Activated CD4-positive, alpha-beta memory T cell treated with anti-CD3 and anti-CD28 coated beads for 36 hours (primary cell): ENCODE measurements around the gene DHRS11. TPM values are rescaled to one million over a fixed set of nuclear protein-coding genes. Genes with fewer than 3 reads are reported as not detected.
A peak's percentile ranks its signal among the peaks of the same experiment; 100 is the strongest.

ENCODE experiments used
- CTCF ChIA-PET: fragments of 350-600 bp; sonication (Branson Sonifier 250); formaldehyde crosslinking; loops from one replicate; lab custom pipeline; 2021; ENCODE audit warnings: antibody characterized with exemption, inconsistent platforms; lab: Charles Lee
- POLR2A ChIA-PET: fragments of 350-600 bp; sonication (Branson Sonifier 250); formaldehyde crosslinking; loops from one replicate; lab custom pipeline; 2021; ENCODE audit warnings: antibody characterized with exemption; lab: Charles Lee
- DNase-seq: peaks from one replicate; pipeline ENCODE4 v3.0.0-alpha.2; 2020
- H3K27ac Mint-ChIP-seq: one replicate; pipeline ENCODE4 v1.8.0; 2021; ENCODE audit warnings: mixed read lengths
- H3K27me3 Mint-ChIP-seq: one replicate; pipeline ENCODE4 v1.8.0; 2021; ENCODE audit warnings: mixed read lengths
- H3K36me3 Mint-ChIP-seq: one replicate; pipeline ENCODE4 v1.8.0; 2021; ENCODE audit warnings: mixed read lengths
- H3K4me1 Mint-ChIP-seq: one replicate; pipeline ENCODE4 v1.8.0; 2021; ENCODE audit warnings: low read depth, mixed read lengths
- H3K4me3 Mint-ChIP-seq: one replicate; pipeline ENCODE4 v1.8.0; 2021; ENCODE audit warnings: mild to moderate bottlenecking, mixed read lengths
- H3K9me3 Mint-ChIP-seq: one replicate; pipeline ENCODE4 v1.8.0; 2021; ENCODE audit warnings: mixed read lengths
- intact Hi-C: fragments of 100-400 bp; cut with micrococcal nuclease; formaldehyde crosslinking; loops from one replicate; pipeline ENCODE4 v1.15.1; 2023
- total RNA-seq, 2 experiments: library from RNA; stranded (reverse); gene quantifications; one replicate each; pipeline ENCODE4 v1.2.3, GENCODE V29; 2021

Gene DHRS11
- total RNA-seq: 10 to 100 TPM; 10.2 to 10.5 TPM

GRCh38 chr17:36591434-36592315 lies at the start of gene DHRS11:
DHRS11 (plus strand) TSS chr17:36591879; CDS start chr17:36592010, 131 bp downstream.
- POLR2A ChIA-PET: interaction anchor here (1.7 to 2.7 kb wide), 2 partner anchors 10 to 57 kb away, joined by 8 to 26 read pairs; partner anchors contain the start of genes MRM1, MYO19 and PIGW
- Mint-ChIP-seq H3K27me3 (no peaks in the 10 kb centered on the region), H3K36me3 (peaks cover 20% of the 10 kb centered on the region), H3K27ac (peak within 1 kb of the TSS; percentile 49), H3K4me1 (peaks cover 28% of the 10 kb centered on the region), H3K9me3 (no peaks in the 10 kb centered on the region), H3K4me3 (peak within 1 kb of the TSS; percentile 69)
- peak; percentile 87 for DNase-seq
- CTCF ChIA-PET: interaction anchor here (0.6 to 3.4 kb wide), 3 partner anchors 11 to 782 kb away, joined by 3 to 35 read pairs (median 3); partner anchors contain the start of gene MRM1
- intact Hi-C loops: loop anchor here (2.0 to 5.0 kb wide), 3 partner anchors 47 to 104 kb away; partner anchors contain the start of genes GGNBP2, MYO19, PIGW and ZNHIT3

- H3K27me3 Mint-ChIP-seq: no peaks in the 10 kb centered on the region
- H3K27ac Mint-ChIP-seq: no peak overlapping the region
- H3K9me3 Mint-ChIP-seq: no peaks in the 10 kb centered on the region
- POLR2A ChIA-PET: no interaction called here
- H3K4me3 Mint-ChIP-seq: no peak overlapping the region
- DNase-seq: no peak
- H3K36me3 Mint-ChIP-seq: peaks cover 28% of the 10 kb centered on the region
- CTCF ChIA-PET: interaction anchor here (1.5 to 1.7 kb wide), 2 partner anchors 8 to 60 kb away, joined by 4 to 16 read pairs; partner anchors contain the start of genes MYO19 and PIGW
- H3K4me1 Mint-ChIP-seq: peaks cover 25% of the 10 kb centered on the region
- intact Hi-C loops: loop anchor here (10.0 kb wide), 1 partner anchor 182 kb away; no protein-coding TSS in a partner anchor
Observed at GRCh38 chr17:36542755-36543154, 48.9 kb upstream of the DHRS11 start.

GRCh38 chr17:36544044-36544306 lies 47.7 kb upstream of the DHRS11 start:
- H3K9me3 Mint-ChIP-seq: no peaks in the 10 kb centered on the region
- DNase-seq: peak; percentile 42
- H3K27me3 Mint-ChIP-seq: no peaks in the 10 kb centered on the region
- peak overlapping the region; percentile 98 for H3K27ac Mint-ChIP-seq
- POLR2A ChIA-PET: interaction anchor here (0.7 to 3.6 kb wide), 3 partner anchors 9 to 58 kb away, joined by 3 to 59 read pairs (median 3); partner anchors contain the start of genes MYO19, PIGW and ZNHIT3
- intact Hi-C loops: loop anchor here (1.0 to 10.0 kb wide), 3 partner anchors 9 to 181 kb away; partner anchors contain the start of gene DHRS11
- CTCF ChIA-PET: interaction anchor here (1.2 to 1.7 kb wide), 2 partner anchors 10 to 58 kb away, joined by 5 to 16 read pairs; partner anchors contain the start of genes MRM1, MYO19 and PIGW
- H3K4me3 Mint-ChIP-seq: peak overlapping the region; percentile 97
- peaks cover 31% of the 10 kb centered on the region for H3K4me1 Mint-ChIP-seq
- H3K36me3 Mint-ChIP-seq: peaks cover 25% of the 10 kb centered on the region

- Mint-ChIP-seq H3K9me3 (no peaks in the 10 kb centered on the region), H3K4me1 (peaks cover 31% of the 10 kb centered on the region), H3K27ac (peak within 1 kb of the TSS; percentile 98), H3K27me3 (no peaks in the 10 kb centered on the region), H3K4me3 (peak within 1 kb of the TSS; percentile 97), H3K36me3 (peaks cover 25% of the 10 kb centered on the region)
- DNase-seq: peak; percentile 96
- ChIA-PET POLR2A (interaction anchor here (0.7 to 3.6 kb wide), 5 partner anchors 9 to 58 kb away, joined by 3 to 59 read pairs (median 3); partner anchors contain the start of genes MYO19, PIGW and ZNHIT3), CTCF (interaction anchor here (0.6 to 3.4 kb wide), 4 partner anchors 10 to 58 kb away, joined by 3 to 19 read pairs (median 10); partner anchors contain the start of genes MRM1, MYO19 and PIGW)
- intact Hi-C loops: loop anchor here (1.0 to 10.0 kb wide), 3 partner anchors 9 to 180 kb away; partner anchors contain the start of gene DHRS11
Observed at GRCh38 chr17:36544307-36545076, 47.2 kb upstream of the DHRS11 start, which contains the start of gene GGNBP2. GGNBP2 (plus strand) TSS chr17:36544919; CDS start chr17:36545725, 806 bp downstream.

DNA sequence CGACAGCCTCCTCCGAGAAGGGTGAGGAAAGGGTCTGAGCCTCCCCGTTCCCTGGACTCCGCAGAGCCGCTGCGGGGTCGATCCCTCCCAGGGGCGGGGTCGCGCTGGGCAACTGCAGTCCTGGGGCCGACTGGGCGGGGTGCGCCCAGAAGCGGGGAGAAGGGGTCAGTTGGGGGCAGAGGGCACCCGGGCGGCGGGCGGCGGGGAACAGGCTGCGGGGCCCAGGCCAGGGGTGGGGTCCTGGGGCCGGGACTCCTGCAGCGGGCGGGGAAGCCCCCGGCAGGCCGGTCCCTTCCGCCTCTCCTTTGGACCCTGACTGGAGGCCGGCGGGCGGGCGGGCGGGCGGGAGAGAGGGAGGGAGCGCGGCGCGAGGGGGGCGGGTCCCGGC lies 46.6 kb upstream of the DHRS11 start:
- ChIA-PET POLR2A (interaction anchor here (1.1 to 3.6 kb wide), 5 partner anchors 10 to 734 kb away, joined by 3 to 59 read pairs (median 4); partner anchors contain the start of genes MRM1, MYO19 and PIGW), CTCF (interaction anchor here (3.4 kb wide), 1 partner anchor 11 kb away, joined by 19 read pairs; the partner anchor contains the start of genes MYO19 and PIGW)
- DNase-seq: no peak
- no peaks in the 10 kb centered on the region for H3K27me3 Mint-ChIP-seq
- H3K36me3 Mint-ChIP-seq: peaks cover 25% of the 10 kb centered on the region
- intact Hi-C loops: loop anchor here (2.0 to 10.0 kb wide), 2 partner anchors 46 to 180 kb away; partner anchors contain the start of gene DHRS11
- peak overlapping the region; percentile 98 for H3K27ac Mint-ChIP-seq
- H3K9me3 Mint-ChIP-seq: no peaks in the 10 kb centered on the region
- H3K4me3 Mint-ChIP-seq: peak overlapping the region; percentile 97
- peaks cover 34% of the 10 kb centered on the region for H3K4me1 Mint-ChIP-seq

DNA sequence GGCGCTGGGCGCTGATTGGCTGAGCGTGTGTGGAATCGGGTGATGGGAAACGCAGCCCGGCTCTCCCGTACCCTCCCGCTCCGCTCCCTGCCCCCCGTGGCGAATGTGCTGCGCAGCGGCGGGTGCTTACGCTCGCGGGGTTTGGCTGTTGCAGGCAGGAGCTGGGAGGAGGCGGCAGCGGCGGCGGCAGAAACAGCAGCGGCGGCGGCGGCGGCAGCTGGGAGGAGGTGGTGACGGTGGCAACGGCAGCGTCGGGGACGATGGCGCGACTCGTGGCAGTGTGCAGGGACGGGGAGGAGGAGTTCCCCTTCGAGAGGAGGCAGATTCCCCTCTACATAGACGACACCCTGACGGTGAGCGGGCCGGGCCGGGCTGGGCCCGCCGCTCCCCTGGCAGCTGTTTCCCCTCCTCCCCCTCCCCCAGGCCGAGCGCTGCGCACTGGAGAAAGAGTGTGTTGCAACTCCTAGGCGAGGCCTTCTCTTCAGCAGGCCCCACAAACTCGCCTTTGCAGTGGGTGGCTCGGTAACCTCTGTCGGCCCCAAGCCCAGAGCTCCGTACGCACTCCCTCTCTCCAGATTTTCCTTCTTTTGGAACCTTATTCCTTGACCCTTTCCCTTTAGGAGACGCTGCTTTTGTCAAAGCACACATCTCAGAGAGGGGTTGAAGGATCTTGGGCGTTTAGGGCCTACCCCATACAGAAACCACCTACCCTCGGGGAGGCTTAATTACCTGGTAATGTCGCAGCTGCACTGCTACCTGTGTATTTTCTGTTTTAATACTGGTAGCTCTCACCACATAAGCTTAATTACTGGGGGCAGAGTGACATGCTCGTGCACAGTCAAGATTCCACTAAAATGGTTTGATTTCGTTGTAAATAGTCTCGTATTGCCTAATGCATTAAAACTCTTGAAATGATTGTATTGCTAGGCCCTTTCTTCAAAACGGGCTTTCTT lies 45.9 kb upstream of the DHRS11 start:
- Mint-ChIP-seq H3K4me1 (peaks cover 40% of the 10 kb centered on the region), H3K9me3 (no peaks in the 10 kb centered on the region), H3K27ac (peak overlapping the region; percentile 98), H3K4me3 (peak overlapping the region; percentile 90), H3K36me3 (peaks cover 30% of the 10 kb centered on the region), H3K27me3 (no peaks in the 10 kb centered on the region)
- POLR2A ChIA-PET: interaction anchor here (0.6 to 3.6 kb wide), 9 partner anchors 10 to 885 kb away, joined by 3 to 59 read pairs (median 3); partner anchors contain the start of genes MRM1, MYO19, PIGW and ZNHIT3
- intact Hi-C loops: loop anchor here (2.0 to 10.0 kb wide), 3 partner anchors 45 to 179 kb away; partner anchors contain the start of gene DHRS11
- peak; percentile 98 for DNase-seq
- CTCF ChIA-PET: interaction anchor here (0.6 to 3.4 kb wide), 3 partner anchors 11 to 473 kb away, joined by 3 to 19 read pairs (median 4); partner anchors contain the start of genes MYO19 and PIGW

DNA sequence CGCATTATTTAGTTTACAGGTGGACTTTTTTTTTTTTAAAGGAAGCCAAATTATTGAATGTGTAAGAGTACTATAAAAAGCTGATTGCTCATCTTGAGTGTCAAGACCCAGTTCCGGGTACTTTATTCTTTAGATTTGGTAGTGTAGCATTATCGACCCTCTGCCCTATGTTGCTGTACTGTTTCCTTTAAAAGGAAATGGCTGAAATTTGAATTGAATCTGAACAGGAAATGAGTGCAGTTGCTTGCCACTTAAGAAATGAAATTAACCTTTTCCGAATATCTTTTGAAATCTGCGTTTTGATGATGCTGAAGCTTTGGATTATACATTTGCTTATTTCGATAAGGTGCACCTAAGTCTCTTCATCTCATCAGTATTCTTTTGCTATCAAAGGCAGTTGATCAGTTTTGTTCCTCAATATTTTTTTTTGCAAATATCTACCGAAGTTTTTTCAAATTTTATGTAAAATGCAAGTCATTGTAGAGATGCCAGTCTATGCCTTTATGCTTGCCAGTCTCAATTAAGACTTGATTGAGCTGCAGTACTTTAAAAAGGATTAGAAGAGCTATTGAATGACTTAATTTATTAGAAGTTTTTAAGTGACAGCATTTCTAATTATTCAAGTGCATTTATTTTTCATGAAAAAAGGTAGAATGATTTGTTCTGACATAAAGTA lies 45.1 kb upstream of the DHRS11 start:
- CTCF ChIA-PET: interaction anchor here (0.7 to 3.4 kb wide), 2 partner anchors 12 to 82 kb away, joined by 4 to 19 read pairs; partner anchors contain the start of genes MYO19 and PIGW

DNA sequence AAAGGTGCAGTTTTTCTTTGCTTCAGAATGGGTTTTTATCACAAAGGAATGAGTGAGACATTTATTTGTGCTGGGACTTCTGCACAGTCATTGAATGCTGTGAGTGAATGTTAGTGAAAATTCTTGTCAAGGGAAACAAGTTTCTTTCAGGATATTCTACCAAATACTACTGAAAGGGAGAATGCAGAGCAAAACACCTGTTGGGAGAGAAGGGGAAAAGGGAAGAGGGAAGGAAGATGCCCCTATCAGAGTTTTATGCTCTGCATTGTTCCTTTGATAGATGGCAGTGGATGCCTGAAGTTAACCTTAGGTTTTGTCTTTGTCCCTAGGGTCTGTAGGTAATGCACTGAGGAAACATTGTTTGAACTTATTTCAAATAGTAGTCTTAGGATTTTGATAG lies 43.9 kb upstream of the DHRS11 start:
- peak overlapping the region; percentile 37 for H3K4me3 Mint-ChIP-seq
- intact Hi-C loops: loop anchor here (2.0 to 10.0 kb wide), 2 partner anchors 55 to 177 kb away; no protein-coding TSS in a partner anchor
- no peaks in the 10 kb centered on the region for H3K27me3 Mint-ChIP-seq
- CTCF ChIA-PET: interaction anchor here (0.6 to 3.4 kb wide), 3 partner anchors 13 to 573 kb away, joined by 5 to 19 read pairs (median 5); partner anchors contain the start of genes MYO19 and PIGW
- no peaks in the 10 kb centered on the region for H3K9me3 Mint-ChIP-seq
- H3K36me3 Mint-ChIP-seq: peaks cover 32% of the 10 kb centered on the region
- peak overlapping the region; percentile 98 for H3K27ac Mint-ChIP-seq
- no peak for DNase-seq
- peaks cover 50% of the 10 kb centered on the region for H3K4me1 Mint-ChIP-seq
- POLR2A ChIA-PET: no interaction called here

More for the DNA sequence above, 45.1 kb upstream of the DHRS11 start:
- peaks cover 32% of the 10 kb centered on the region for H3K36me3 Mint-ChIP-seq
- H3K4me1 Mint-ChIP-seq: peaks cover 45% of the 10 kb centered on the region
- no peak for DNase-seq
- no peaks in the 10 kb centered on the region for H3K27me3 Mint-ChIP-seq
- H3K9me3 Mint-ChIP-seq: no peaks in the 10 kb centered on the region
- intact Hi-C loops: loop anchor here (2.0 to 10.0 kb wide), 2 partner anchors 56 to 178 kb away; no protein-coding TSS in a partner anchor
- peak overlapping the region; percentile 98 for H3K27ac Mint-ChIP-seq
- POLR2A ChIA-PET: interaction anchor here (0.8 to 3.6 kb wide), 5 partner anchors 11 to 884 kb away, joined by 3 to 59 read pairs (median 4); partner anchors contain the start of genes MRM1, MYO19 and PIGW
- peak overlapping the region; percentile 90 for H3K4me3 Mint-ChIP-seq
